ENCODE data around the gene CTSA.
"Not testable (repeated sequence)": the region's sequence is repeated elsewhere in the genome, so short reads cannot be mapped to it uniquely, and the experiment has no call there.

The CTSA gene

GRCh38 chr20:45857114-45857881 is 33.8 kb upstream of the CTSA start, which contains the start of the genes ACOT8 and ZSWIM3:
Gene ACOT8, minus strand, starts transcription at chr20:45857392. Its CDS starts 77 bp downstream, at chr20:45857315.
Gene ZSWIM3, plus strand, starts transcription at chr20:45857614. Its CDS starts 212 bp downstream, at chr20:45857826.
- peak; percentile 99 for DNase-seq (ENCODE audit: low spot score in 2 of 2)
- in situ Hi-C loops (cut with MboI; ENCODE audit: low sequenced_read_pairs), result no loop called here
- Histone ChIP-seq H3K27me3 (ENCODE audit: low read depth) (no peaks in the 10 kb centered on the region), H3K4me3 (peak within 1 kb of the TSS; percentile 76), H3K4me1 (peaks cover 17% of the 10 kb centered on the region), H3K36me3 (replicated peaks) (peaks cover 9% of the 10 kb centered on the region; the same call in 1 of the 2 replicates), H3K9me3 (no peaks in the 10 kb centered on the region)

- Histone ChIP-seq H3K4me1 (peaks cover 17% of the 10 kb centered on the region), H3K27me3 (ENCODE audit: low read depth) (no peaks in the 10 kb centered on the region), H3K9me3 (no peaks in the 10 kb centered on the region), H3K4me3 (peak overlapping the region; percentile 76), H3K36me3 (replicated peaks) (0 out of 2 replicates have a peak, but pooled peaks cover 7% of the 10 kb centered on the region)
- DNase-seq (ENCODE audit: low spot score in 2 of 2), result peak in 1 of 2 experiments; percentile 47
- in situ Hi-C loops (cut with MboI; ENCODE audit: low sequenced_read_pairs), result no loop called here
Measured at GRCh38 chr20:45857882-45858216, 33.3 kb upstream of the CTSA start.

GRCh38 chr20:45859916-45860315 is 31.2 kb upstream of the CTSA start:
- no peak overlapping the region for H3K4me3 ChIP-seq
- DNase-seq (ENCODE audit: low spot score in 2 of 2), result no peak
- peaks cover 17% of the 10 kb centered on the region for H3K4me1 ChIP-seq
- in situ Hi-C loops (cut with MboI; ENCODE audit: low sequenced_read_pairs), result no loop called here
- H3K9me3 ChIP-seq, result no peaks in the 10 kb centered on the region
- 0 out of 2 replicates have a peak, but pooled peaks cover 3% of the 10 kb centered on the region for H3K36me3 ChIP-seq (replicated peaks)
- no peaks in the 10 kb centered on the region for H3K27me3 ChIP-seq (ENCODE audit: low read depth)

- in situ Hi-C loops (cut with MboI; ENCODE audit: low sequenced_read_pairs), result no loop called here
Measured at GRCh38 chr20:45860560-45861220, 30.4 kb upstream of the CTSA start.

GRCh38 chr20:45861221-45862075 is 29.7 kb upstream of the CTSA start:
- Histone ChIP-seq H3K4me3 (no peak overlapping the region), H3K9me3 (no peaks in the 10 kb centered on the region), H3K36me3 (replicated peaks) (no peaks in the 10 kb centered on the region), H3K27me3 (ENCODE audit: low read depth) (no peaks in the 10 kb centered on the region), H3K4me1 (peaks cover 25% of the 10 kb centered on the region)
- DNase-seq (ENCODE audit: low spot score in 2 of 2), result peak in 1 of 2 experiments; percentile 49
- in situ Hi-C loops (cut with MboI; ENCODE audit: low sequenced_read_pairs), result no loop called here

More at GRCh38 chr20:45860560-45861220, 30.4 kb upstream of the CTSA start:
- DNase-seq (ENCODE audit: low spot score in 2 of 2), result no peak
- Histone ChIP-seq H3K4me3 (no peak overlapping the region), H3K36me3 (replicated peaks) (no peaks in the 10 kb centered on the region), H3K27me3 (ENCODE audit: low read depth) (no peaks in the 10 kb centered on the region), H3K4me1 (peaks cover 21% of the 10 kb centered on the region), H3K9me3 (no peaks in the 10 kb centered on the region)

- Histone ChIP-seq H3K9me3 (no peaks in the 10 kb centered on the region), H3K4me3 (no peak overlapping the region), H3K4me1 (peaks cover 13% of the 10 kb centered on the region), H3K36me3 (replicated peaks) (no peaks in the 10 kb centered on the region), H3K27me3 (ENCODE audit: low read depth) (no peaks in the 10 kb centered on the region)
- in situ Hi-C loops (cut with MboI; ENCODE audit: low sequenced_read_pairs), result no loop called here
- DNase-seq (ENCODE audit: low spot score in 2 of 2), result peak in 1 of 2 experiments; percentile 26
Measured at GRCh38 chr20:45863543-45864470, 27.3 kb upstream of the CTSA start.

GRCh38 chr20:45866454-45866853 is 24.7 kb upstream of the CTSA start:
- H3K36me3 ChIP-seq (replicated peaks), result no peaks in the 10 kb centered on the region
- no peak overlapping the region for H3K4me3 ChIP-seq
- in situ Hi-C loops (cut with MboI; ENCODE audit: low sequenced_read_pairs), result no loop called here
- H3K27me3 ChIP-seq (ENCODE audit: low read depth), result no peaks in the 10 kb centered on the region
- DNase-seq (ENCODE audit: low spot score in 2 of 2), result no peak
- no peaks in the 10 kb centered on the region for H3K9me3 ChIP-seq
- peaks cover 12% of the 10 kb centered on the region for H3K4me1 ChIP-seq

GRCh38 chr20:45867136-45867818 is 23.9 kb upstream of the CTSA start:
- Histone ChIP-seq H3K4me3 (no peak overlapping the region), H3K4me1 (peaks cover 12% of the 10 kb centered on the region), H3K36me3 (replicated peaks) (no peaks in the 10 kb centered on the region), H3K9me3 (no peaks in the 10 kb centered on the region), H3K27me3 (ENCODE audit: low read depth) (no peaks in the 10 kb centered on the region)
- DNase-seq (ENCODE audit: low spot score in 2 of 2), result no peak
- in situ Hi-C loops (cut with MboI; ENCODE audit: low sequenced_read_pairs), result no loop called here

- no peaks in the 10 kb centered on the region for H3K27me3 ChIP-seq (ENCODE audit: low read depth)
- H3K4me1 ChIP-seq, result peaks cover 12% of the 10 kb centered on the region
- H3K9me3 ChIP-seq, result no peaks in the 10 kb centered on the region
- in situ Hi-C loops (cut with MboI; ENCODE audit: low sequenced_read_pairs), result no loop called here
- no peak overlapping the region for H3K4me3 ChIP-seq
- DNase-seq (ENCODE audit: low spot score in 2 of 2), result no peak
- H3K36me3 ChIP-seq (replicated peaks), result no peaks in the 10 kb centered on the region
Measured at GRCh38 chr20:45867819-45868176, 23.3 kb upstream of the CTSA start.

GRCh38 chr20:45872626-45873025 is 18.5 kb upstream of the CTSA start:
- in situ Hi-C loops (cut with MboI; ENCODE audit: low sequenced_read_pairs), result no loop called here
- no peak for DNase-seq (ENCODE audit: low spot score in 2 of 2)
- Histone ChIP-seq H3K4me1 (no peaks in the 10 kb centered on the region), H3K4me3 (no peak overlapping the region), H3K27me3 (ENCODE audit: low read depth) (no peaks in the 10 kb centered on the region), H3K9me3 (no peaks in the 10 kb centered on the region), H3K36me3 (replicated peaks) (peaks cover 2% of the 10 kb centered on the region; the same call in 1 of the 2 replicates)

GRCh38 chr20:45873409-45874103 is 17.6 kb upstream of the CTSA start:
- no peak for DNase-seq (ENCODE audit: low spot score in 2 of 2)
- Histone ChIP-seq H3K4me3 (no peak overlapping the region), H3K36me3 (replicated peaks) (peaks cover 2% of the 10 kb centered on the region; the same call in 1 of the 2 replicates), H3K27me3 (ENCODE audit: low read depth) (no peaks in the 10 kb centered on the region), H3K4me1 (no peaks in the 10 kb centered on the region), H3K9me3 (no peaks in the 10 kb centered on the region)
- in situ Hi-C loops (cut with MboI; ENCODE audit: low sequenced_read_pairs), result no loop called here

GRCh38 chr20:45874104-45874481 is 17.0 kb upstream of the CTSA start:
- DNase-seq (ENCODE audit: low spot score in 2 of 2); H3K4me1 ChIP-seq; H3K9me3 ChIP-seq; H3K36me3 ChIP-seq (replicated peaks); H3K27me3 ChIP-seq (ENCODE audit: low read depth); in situ Hi-C loops (cut with MboI; ENCODE audit: low sequenced_read_pairs); H3K4me3 ChIP-seq: not testable (repeated sequence)
